H1 (cell line): Measurements from ENCODE around the gene TNIP3. TPM values are rescaled to one million over a fixed set of nuclear protein-coding genes. Genes with fewer than 3 reads are reported as not detected.

Experiments
- CBX5 ChIP-seq: fragments of 300-800, 300-1000 bp; sonication (generic); IDR thresholded peaks from 2 replicates; pipeline ENCODE4 v1.7.1; 2016; ENCODE audit warnings: antibody characterized with exemption, low read length, low read depth
- CHD2 ChIP-seq: IDR thresholded peaks from 2 replicates; pipeline ENCODE4 v1.6.1; 2012; ENCODE audit warnings: low read length, improper control_type of control experiment
- CHD7 ChIP-seq: fragments of 300-600 bp; sonication (generic); IDR thresholded peaks from 2 replicates; pipeline ENCODE4 v1.7.1; 2012; ENCODE audit warnings: low read length, moderate library complexity, mild to moderate bottlenecking, inconsistent platforms; ENCODE audit not compliant: insufficient replicate concordance
- EZH2 ChIP-seq: fragments of 200-600 bp; sonication (generic); IDR thresholded peaks from 2 replicates; pipeline ENCODE4 v1.7.1; 2012; ENCODE audit warnings: low read depth, mild to moderate bottlenecking, moderate library complexity, low read length, inconsistent platforms; ENCODE audit not compliant: severe bottlenecking
- JUND ChIP-seq: IDR thresholded peaks from 2 replicates; pipeline ENCODE4 v1.6.1; 2011; ENCODE audit warnings: mild to moderate bottlenecking, improper control_type of control experiment, low read length
- RBBP5 ChIP-seq: IDR thresholded peaks from 2 replicates; pipeline ENCODE4 v1.7.1; 2012; ENCODE audit warnings: low read depth, mild to moderate bottlenecking, inconsistent platforms, low read length, moderate library complexity, borderline replicate concordance
- polyA plus RNA-seq, 7 experiments: library from polyadenylated mRNA; depleted of rRNA in 3 of 7; stranded (reverse) in 5 of 7; unstranded in 2 of 7; fragments of >200 nt in 5 of 7; fragments of 200-250 nt in 2 of 7; gene quantifications; 1 replicate in 5 of 7; 2 replicates in 1 of 7; 4 replicates in 1 of 7; pipeline versions ENCODE4 v1.2.1 to v1.2.3, GENCODE V29; 2011 to 2013; ENCODE audit warnings: missing spikeins in 2 of 7, mixed read lengths in 2 of 7
- total RNA-seq: library from RNA; stranded (reverse); fragmentation: NEBNext Ultra II Directional; extraction: Animal tissue kit (Norgen Biotek cat#: 25700); gene quantifications from 2 replicates; pipeline ENCODE4 v1.2.1, GENCODE V29; 2021

Gene TNIP3
- total and polyA plus RNA-seq, 2 of the 8 experiments (the other 6 are each of a cell fraction or from before 2014, with no cell fraction given): not detected

GRCh38 chr4:121150486-121150885, 13.6 kb downstream of the TNIP3 start (continued):
- no peak for TF ChIP-seq CHD7
- TF ChIP-seq CBX5: no peak
- no peak for TF ChIP-seq RBBP5
- TF ChIP-seq CHD2: no peak
- TF ChIP-seq EZH2: no peak
- no peak for TF ChIP-seq JUND
- TF ChIP-seq, all 59 proteins: peak for 0
